ENCODE measurements around the gene GDPD3.

The GDPD3 gene

GRCh38 chr16:30068750-30069610, 44.4 kb downstream of the GDPD3 start:
- H3K4me3 ChIP-seq (ENCODE audit: low read depth, low read length) = peak overlapping the region; percentile 39
- no peak for DNase-seq (ENCODE audit: low read depth, low spot score)
- ChIA-PET CTCF (interaction anchor here (0.7 to 2.1 kb wide), 4 partner anchors 9 to 21 kb away, joined by 3 to 10 read pairs (median 4); no protein-coding TSS in a partner anchor), POLR2A (interaction anchor here (0.5 kb wide), 1 partner anchor 12 kb away, joined by 4 read pairs; no protein-coding TSS in a partner anchor)
- peak; percentile 56 for TF ChIP-seq CTCF (IDR thresholded peaks at IDR 0.05; ENCODE audit: insufficient read depth, low read length, missing control alignments)

GRCh38 chr16:30068333-30068732, 45.0 kb downstream of the GDPD3 start:
- DNase-seq (ENCODE audit: low read depth, low spot score) = no peak
- ChIA-PET CTCF (interaction anchor here (0.7 to 3.0 kb wide), 3 partner anchors 13 to 24 kb away, joined by 3 to 12 read pairs (median 10); no protein-coding TSS in a partner anchor), POLR2A (interaction anchor here (3.5 kb wide), 1 partner anchor 9 kb away, joined by 66 read pairs; the partner anchor contains the start of gene PPP4C)
- peak overlapping the region; percentile 39 for H3K4me3 ChIP-seq (ENCODE audit: low read depth, low read length)
- no peak for TF ChIP-seq CTCF (IDR thresholded peaks at IDR 0.05; ENCODE audit: insufficient read depth, low read length, missing control alignments)

GRCh38 chr16:30067584-30067916, 45.8 kb downstream of the GDPD3 start:
- H3K4me3 ChIP-seq (ENCODE audit: low read depth, low read length) = peak overlapping the region; percentile 99
- ChIA-PET POLR2A (interaction anchor here (3.0 to 3.5 kb wide), 3 partner anchors 10 to 24 kb away, joined by 24 to 66 read pairs (median 36); partner anchors contain the start of genes PPP4C and TBX6), CTCF (interaction anchor here (0.7 to 3.0 kb wide), 6 partner anchors 9 to 25 kb away, joined by 3 to 12 read pairs (median 7); a partner anchor contains a TSS)
- DNase-seq (ENCODE audit: low read depth, low spot score) = no peak
- TF ChIP-seq CTCF (IDR thresholded peaks at IDR 0.05; ENCODE audit: insufficient read depth, low read length, missing control alignments) = no peak

GRCh38 chr16:30066761-30067583, 46.4 kb downstream of the GDPD3 start:
- DNase-seq (ENCODE audit: low read depth, low spot score) = no peak
- peak overlapping the region; percentile 99 for H3K4me3 ChIP-seq (ENCODE audit: low read depth, low read length)
- CTCF ChIA-PET = interaction anchor here (0.7 to 3.0 kb wide), 8 partner anchors 10 to 343 kb away, joined by 3 to 17 read pairs (median 8); partner anchors contain the start of gene TBX6
- POLR2A ChIA-PET = interaction anchor here (3.0 to 3.5 kb wide), 3 partner anchors 10 to 24 kb away, joined by 24 to 66 read pairs (median 36); partner anchors contain the start of genes PPP4C and TBX6
- TF ChIP-seq CTCF (IDR thresholded peaks at IDR 0.05; ENCODE audit: insufficient read depth, low read length, missing control alignments) = no peak

- DNase-seq (ENCODE audit: low read depth, low spot score) = no peak
- ChIA-PET CTCF (interaction anchor here (0.7 to 3.0 kb wide), 6 partner anchors 11 to 343 kb away, joined by 3 to 17 read pairs (median 8); partner anchors contain the start of gene TBX6), POLR2A (interaction anchor here (0.7 to 3.5 kb wide), 10 partner anchors 9 to 568 kb away, joined by 3 to 66 read pairs (median 5); partner anchors contain the start of genes PPP4C and TBX6)
- no peak for TF ChIP-seq CTCF (IDR thresholded peaks at IDR 0.05; ENCODE audit: insufficient read depth, low read length, missing control alignments)
- peak overlapping the region; percentile 99 for H3K4me3 ChIP-seq (ENCODE audit: low read depth, low read length)
Observed at GRCh38 chr16:30065943-30066760, 47.2 kb downstream of the GDPD3 start.

All from AG04449 (cell line).